Right renal cortex interstitium (tissue), 3 donors: ENCODE results near the gene CRTC2. TPM values are rescaled to one million over a fixed set of nuclear protein-coding genes. Genes with fewer than 3 reads are reported as not detected.

Experiments used
- DNase-seq, 3 donors: peaks; one replicate each; pipeline ENCODE4 v3.0.0-alpha.2; 2013; ENCODE audit warnings: low read depth in 3 of 3, low spot score in 2 of 3
- polyA plus RNA-seq, 3 donors: library from polyadenylated mRNA; unstranded; fragments of 120-200 nt; gene quantifications; one replicate each; pipeline ENCODE4 v1.2.1, GENCODE V29; 2013; ENCODE audit not compliant: insufficient read length in 3 of 3

The CRTC2 gene
- polyA plus RNA-seq, 3 donors, result 33.9 to 35.2 (median 34.1) TPM

- DNase-seq, result no peak
These were observed 15.1 kb upstream of the CRTC2 start for GRCh38 chr1:153973525-153973924.

- no peak for DNase-seq
These were observed 14.7 kb upstream of the CRTC2 start for GRCh38 chr1:153973071-153973470.

- no peak for DNase-seq
These were observed 11.9 kb upstream of the CRTC2 start for GRCh38 chr1:153970346-153970745.

GRCh38 chr1:153968972-153969371, 10.6 kb upstream of the CRTC2 start:
- no peak for DNase-seq

GRCh38 chr1:153968408-153968807, 10.0 kb upstream of the CRTC2 start:
- no peak for DNase-seq

GRCh38 chr1:153968000-153968363, 9.6 kb upstream of the CRTC2 start:
- DNase-seq, result no peak

- peak; percentile 90 to 96 (median 94) for DNase-seq
These were observed 8.9 kb upstream of the CRTC2 start, which contains the start of gene CREB3L4 for GRCh38 chr1:153967107-153967999. Gene CREB3L4, plus strand, starts transcription at chr1:153967902. Its CDS starts 624 bp downstream, at chr1:153968526.

GRCh38 chr1:153963850-153964331, 5.5 kb upstream of the CRTC2 start:
- DNase-seq, result no peak

- peak; percentile 93 to 98 (median 94) for DNase-seq
These were observed 4.8 kb upstream of the CRTC2 start, which contains the start of gene SLC39A1 for GRCh38 chr1:153963030-153963849. Gene SLC39A1, minus strand, starts transcription at chr1:153963537. Its CDS starts 822 bp downstream, at chr1:153962715.

GRCh38 chr1:153962088-153963029, 3.9 kb upstream of the CRTC2 start:
- no peak for DNase-seq

- no peak for DNase-seq
These were observed 3.0 kb upstream of the CRTC2 start for GRCh38 chr1:153961421-153961820.

GRCh38 chr1:153960206-153960605, 1.8 kb upstream of the CRTC2 start:
- DNase-seq, result no peak

GRCh38 chr1:153959454-153959853, 1.0 kb upstream of the CRTC2 start:
- DNase-seq, result no peak

GRCh38 chr1:153958961-153959260, 499 bp upstream of the CRTC2 start:
- DNase-seq, result no peak

- no peak for DNase-seq
These were observed 685 bp downstream of the CRTC2 start for GRCh38 chr1:153957744-153958110.

GRCh38 chr1:153956997-153957715, 1.3 kb downstream of the CRTC2 start:
- DNase-seq, result no peak

- no peak for DNase-seq
These were observed 3.6 kb downstream of the CRTC2 start for GRCh38 chr1:153954826-153955225.

GRCh38 chr1:153953859-153954365, 4.5 kb downstream of the CRTC2 start:
- DNase-seq, result no peak

- no peak for DNase-seq
These were observed 6.6 kb downstream of the CRTC2 start for GRCh38 chr1:153951801-153952200.

- DNase-seq, result no peak
These were observed 7.2 kb downstream of the CRTC2 start for GRCh38 chr1:153951183-153951582.
